CD4-positive, alpha-beta T cell (primary cell): Measurements from ENCODE around the gene CMSS1. TPM values are rescaled to one million over a fixed set of nuclear protein-coding genes. Genes with fewer than 3 reads are reported as not detected.

Experiments used
- ATAC-seq: fragments of 200-7000 bp; cut with Tn5 transposase; one replicate; pipeline ENCODE4 v1.10.0; 2022; ENCODE audit warnings: mild to moderate bottlenecking; ENCODE audit not compliant: poor library complexity
- CTCF ChIA-PET: fragments of 350-600 bp; sonication (Branson Sonifier 250); formaldehyde crosslinking; loops from one replicate; lab custom pipeline; 2021; ENCODE audit warnings: antibody characterized with exemption, inconsistent platforms; lab: Charles Lee
- POLR2A ChIA-PET: fragments of 350-600 bp; sonication (Branson Sonifier 250); formaldehyde crosslinking; loops from one replicate; lab custom pipeline; 2021; ENCODE audit warnings: antibody characterized with exemption, inconsistent platforms; lab: Charles Lee
- DNase-seq, 14 experiments: peaks; one replicate each; pipeline ENCODE4 v3.0.0-alpha.2; 2013 to 2020; ENCODE audit warnings: mixed read lengths in 2 of 14
- H3K27ac ChIP-seq, 2 donors: one replicate each; pipeline versions ENCODE4 v1.5.1 to v1.7.0; 2013; ENCODE audit warnings: low read length in 2 of 2, low read depth in 1 of 2, mild to moderate bottlenecking in 1 of 2
- H3K27me3 ChIP-seq, 2 experiments: 1 replicate in 1 of 2; 2 replicates in 1 of 2; pipeline versions ENCODE4 v1.6.1 to v1.7.0; 2013; ENCODE audit warnings: low read length in 2 of 2, control low read depth in 1 of 2, mild to moderate bottlenecking in 1 of 2, moderate library complexity in 1 of 2; ENCODE audit not compliant: insufficient read depth in 2 of 2, control insufficient read depth in 1 of 2
- H3K36me3 ChIP-seq: one replicate; pipeline ENCODE4 v1.6.1; 2013; ENCODE audit warnings: low read length, control low read depth; ENCODE audit not compliant: insufficient read depth
- H3K4me1 ChIP-seq: one replicate; pipeline ENCODE4 v1.6.1; 2013; ENCODE audit warnings: low read length, control low read depth; ENCODE audit not compliant: insufficient read depth
- H3K4me3 ChIP-seq: one replicate; pipeline ENCODE4 v1.5.1; 2013; ENCODE audit warnings: mild to moderate bottlenecking, low read length, moderate library complexity
- H3K9me3 ChIP-seq, 2 experiments: 1 replicate in 1 of 2; 2 replicates in 1 of 2; pipeline versions ENCODE4 v1.6.1 to v1.7.0; 2013; ENCODE audit warnings: low read length in 2 of 2, mild to moderate bottlenecking in 2 of 2, control low read depth in 1 of 2, moderate library complexity in 1 of 2; ENCODE audit not compliant: control insufficient read depth in 1 of 2, insufficient read depth in 1 of 2
- H3K27ac Mint-ChIP-seq: one replicate; pipeline ENCODE4 v1.8.0; 2020; ENCODE audit warnings: mixed read lengths
- H3K27me3 Mint-ChIP-seq: one replicate; pipeline ENCODE4 v1.8.0; 2021; ENCODE audit warnings: mixed read lengths
- H3K36me3 Mint-ChIP-seq: one replicate; pipeline ENCODE4 v1.8.0; 2021; ENCODE audit warnings: low read depth, mixed read lengths
- H3K4me1 Mint-ChIP-seq: one replicate; pipeline ENCODE4 v1.8.0; 2021; ENCODE audit warnings: low read depth, mixed read lengths
- H3K4me3 Mint-ChIP-seq: one replicate; pipeline ENCODE4 v1.8.0; 2020; ENCODE audit warnings: mild to moderate bottlenecking, mixed read lengths
- H3K9me3 Mint-ChIP-seq: one replicate; pipeline ENCODE4 v1.8.0; 2020; ENCODE audit warnings: mixed read lengths
- CTCF ChIP-seq: fragments of 200-600 bp; IDR thresholded peaks from one replicate; pipeline ENCODE4 v1.8.0; 2022; ENCODE audit warnings: antibody characterized with exemption, mild to moderate bottlenecking
- intact Hi-C, 2 experiments: fragments of 100-400 bp; cut with DNase I in 1 of 2; cut with micrococcal nuclease in 1 of 2; formaldehyde crosslinking; loops; one replicate each; pipeline versions ENCODE4 v1.15.1 to v1.9.0; 2023 to 2025; cut with DNase I, micrococcal nuclease
- total RNA-seq, 174 experiments: library from RNA in 2 of 174; stranded (reverse) in 2 of 174; gene quantifications; one replicate each; pipeline ENCODE4 v1.2.3 and lab custom pipeline; 2021 to 2026

Gene CMSS1
- total RNA-seq, 2 experiments from 2014 or later, result 12.2 TPM

DNA sequence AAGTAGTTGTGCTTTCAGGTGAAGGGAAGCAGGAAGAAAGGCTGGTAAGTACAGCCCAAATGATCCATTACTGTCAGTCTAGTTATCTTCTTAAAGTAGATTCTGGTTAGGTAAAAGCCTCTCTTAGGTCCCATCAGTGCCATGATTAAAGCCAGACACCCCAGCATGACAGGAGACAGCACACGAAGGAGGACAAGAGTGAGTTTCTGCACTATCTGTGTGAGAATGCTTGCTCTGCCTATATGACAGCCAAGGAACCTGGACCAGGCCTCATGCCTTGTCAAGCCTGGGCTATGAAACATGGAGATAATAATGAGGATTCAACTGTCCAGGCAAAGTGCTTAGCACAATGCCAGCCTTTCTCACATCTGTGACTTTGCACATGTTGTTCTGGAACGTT lies 310.1 kb downstream of the CMSS1 start:
- intact Hi-C loops, result no loop called here
- CTCF ChIA-PET, result no interaction called here
- TF ChIP-seq CTCF, result no peak
- Mint-ChIP-seq H3K4me1 (no peaks in the 10 kb centered on the region), H3K4me3 (no peak overlapping the region), H3K27me3 (no peaks in the 10 kb centered on the region), H3K27ac (no peak overlapping the region), H3K36me3 (no peaks in the 10 kb centered on the region), H3K9me3 (no peaks in the 10 kb centered on the region)
- POLR2A ChIA-PET, result no interaction called here
- Histone ChIP-seq H3K4me3 (no peak overlapping the region), H3K9me3 (no peaks in the 10 kb centered on the region), H3K36me3 (no peaks in the 10 kb centered on the region), H3K27ac (no peak overlapping the region), H3K27me3 (no peaks in the 10 kb centered on the region), H3K4me1 (no peaks in the 10 kb centered on the region)
- no peak for ATAC-seq
- DNase-seq, result no peak

GRCh38 chr3:100128565-100128964 lies 310.9 kb downstream of the CMSS1 start:
- Mint-ChIP-seq H3K9me3 (no peaks in the 10 kb centered on the region), H3K4me1 (no peaks in the 10 kb centered on the region), H3K27ac (no peak overlapping the region), H3K36me3 (no peaks in the 10 kb centered on the region), H3K27me3 (no peaks in the 10 kb centered on the region), H3K4me3 (no peak overlapping the region)
- Histone ChIP-seq H3K27ac (no peak overlapping the region), H3K4me1 (no peaks in the 10 kb centered on the region), H3K27me3 (no peaks in the 10 kb centered on the region), H3K4me3 (no peak overlapping the region), H3K9me3 (no peaks in the 10 kb centered on the region), H3K36me3 (no peaks in the 10 kb centered on the region)
- CTCF ChIA-PET, result no interaction called here
- DNase-seq (no peak), ATAC-seq (no peak)
- intact Hi-C loops, result no loop called here
- no peak for TF ChIP-seq CTCF
- POLR2A ChIA-PET, result no interaction called here

- H3K4me3 Mint-ChIP-seq, result no peak overlapping the region
- CTCF ChIA-PET, result no interaction called here
- Histone ChIP-seq H3K27ac (no peak overlapping the region), H3K4me1 (no peaks in the 10 kb centered on the region), H3K36me3 (no peaks in the 10 kb centered on the region), H3K9me3 (no peaks in the 10 kb centered on the region), H3K4me3 (no peak overlapping the region), H3K27me3 (no peaks in the 10 kb centered on the region)
- ATAC-seq, result no peak
- H3K27ac Mint-ChIP-seq, result no peak overlapping the region
- H3K27me3 Mint-ChIP-seq, result no peaks in the 10 kb centered on the region
- no peak for TF ChIP-seq CTCF
- no peak for DNase-seq
- no peaks in the 10 kb centered on the region for H3K4me1 Mint-ChIP-seq
- H3K9me3 Mint-ChIP-seq, result no peaks in the 10 kb centered on the region
- POLR2A ChIA-PET, result no interaction called here
- intact Hi-C loops, result no loop called here
- H3K36me3 Mint-ChIP-seq, result no peaks in the 10 kb centered on the region
Observed at GRCh38 chr3:100129941-100130340, 312.3 kb downstream of the CMSS1 start.
